GM19455 (cell line): ENCODE measurements around the gene THAP3.

Experiments used
- ATAC-seq: cut with Tn5 transposase; IDR thresholded peaks from one replicate; pipeline ENCODE4 v1.9.1; 2021; ENCODE audit not compliant: unreplicated experiment

Gene THAP3

GRCh38 chr1:6624710-6625583 is at the start of gene THAP3:
TSS of gene THAP3 (plus strand) at chr1:6624868. CDS start at chr1:6625219, 351 bp downstream.
- peak; percentile 76 for ATAC-seq

GRCh38 chr1:6577831-6578525 is 46.7 kb upstream of the THAP3 start:
- ATAC-seq = no peak

- ATAC-seq = no peak
Measured at GRCh38 chr1:6578624-6579373, 45.9 kb upstream of the THAP3 start.

- peak; percentile 96 for ATAC-seq
Measured at GRCh38 chr1:6579374-6580118, 45.1 kb upstream of the THAP3 start, which contains the start of gene ZBTB48. TSS of gene ZBTB48 (plus strand) at chr1:6579994. CDS start at chr1:6580610, 616 bp downstream.

- peak; percentile 40 for ATAC-seq
Measured at GRCh38 chr1:6580119-6580592, 44.5 kb upstream of the THAP3 start.

- no peak for ATAC-seq
Measured at GRCh38 chr1:6580593-6581409, 43.9 kb upstream of the THAP3 start.

- no peak for ATAC-seq
Measured at GRCh38 chr1:6581561-6582305, 42.9 kb upstream of the THAP3 start.

- ATAC-seq = no peak
Measured at GRCh38 chr1:6582370-6582769, 42.3 kb upstream of the THAP3 start.

- no peak for ATAC-seq
Measured at GRCh38 chr1:6584126-6585080, 40.3 kb upstream of the THAP3 start.

GRCh38 chr1:6585081-6585722 is 39.5 kb upstream of the THAP3 start:
- ATAC-seq = no peak

- ATAC-seq = no peak
Measured at GRCh38 chr1:6585841-6586240, 38.8 kb upstream of the THAP3 start.

- ATAC-seq = no peak
Measured at GRCh38 chr1:6586404-6586816, 38.3 kb upstream of the THAP3 start.

GRCh38 chr1:6587261-6588005 is 37.2 kb upstream of the THAP3 start:
- ATAC-seq = no peak

- no peak for ATAC-seq
Measured at GRCh38 chr1:6588128-6588892, 36.4 kb upstream of the THAP3 start.

- no peak for ATAC-seq
Measured at GRCh38 chr1:6588893-6589520, 35.7 kb upstream of the THAP3 start.
